HCT116 (cell line): ENCODE data around the gene MYO7A. TPM values are rescaled to one million over a fixed set of nuclear protein-coding genes. Genes with fewer than 3 reads are reported as not detected.

Experiments
- ATAC-seq: fragments of 200-7000 bp; cut with Tn5 transposase; 2 replicates; pipeline ENCODE4 v1.9.1; 2020; ENCODE audit warnings: mild to moderate bottlenecking, moderate library complexity
- BruUV-seq: library from RNA; stranded (reverse); fragments of 400-500 nt; replicated peaks from 2 replicates; lab custom pipeline; 2021; lab: Mats Ljungman, UMichigan
- CTCF ChIA-PET: fragments of 300-600 bp; sonication (Branson Sonifier 250); formaldehyde crosslinking; loops from one replicate; lab custom pipeline; 2021; ENCODE audit warnings: antibody characterized with exemption; lab: Charles Lee
- POLR2A ChIA-PET: fragments of 300-600, 350-600 bp; sonication (Branson Sonifier 250); formaldehyde crosslinking; loops from one replicate; lab custom pipeline; 2021; ENCODE audit warnings: antibody characterized with exemption; lab: Charles Lee
- RAD21 ChIA-PET, 2 experiments: fragments of 300-600 bp; sonication (Branson Sonifier 250); formaldehyde crosslinking; loops; one replicate each; lab custom pipeline; 2023; ENCODE audit warnings: low total read pairs in 2 of 2; ENCODE audit not compliant: uncharacterized antibody in 2 of 2, unreplicated experiment in 2 of 2, low non-redundant PET in 1 of 2; lab: Charles Lee
- DNase-seq: peaks from one replicate; pipeline ENCODE4 v3.0.0-alpha.2; 2010; ENCODE audit warnings: low read depth, low spot score
- H2AFZ ChIP-seq: fragments of 200-600 bp; shearing (Covaris generic), sonication (generic); 2 replicates; pipeline ENCODE4 v1.6.1; 2017; ENCODE audit warnings: low read depth, mixed run types, mixed read lengths, antibody characterized with exemption, low read length; ENCODE audit not compliant: poor library complexity, severe bottlenecking
- H3K27ac ChIP-seq: 2 replicates; pipeline ENCODE4 v1.5.1; 2012; ENCODE audit warnings: low read depth, low read length
- H3K27me3 ChIP-seq: fragments of 200-600 bp; sonication (generic); 2 replicates; pipeline ENCODE4 v1.6.1; 2016; ENCODE audit warnings: mixed run types, low read length, mixed read lengths; ENCODE audit not compliant: insufficient read depth
- H3K36me3 ChIP-seq, 2 experiments: fragments of 200-500 bp in 1 of 2; fragments of 200-600 bp in 1 of 2; sonication (Bioruptor generic) in 1 of 2; sonication (generic) in 1 of 2; 2 replicates each; pipeline versions ENCODE4 v1.5.1 to v1.6.1; 2014 to 2016; ENCODE audit warnings: low read length in 2 of 2, inconsistent platforms in 1 of 2, mixed read lengths in 1 of 2, mixed run types in 1 of 2; ENCODE audit not compliant: insufficient read depth in 2 of 2, control insufficient read depth in 1 of 2
- H3K4me1 ChIP-seq, 2 experiments: fragments of 200-600 bp in 1 of 2; sonication (generic) in 1 of 2; 2 replicates each; pipeline versions ENCODE4 v1.5.1 to v1.6.1; 2012 to 2017; ENCODE audit warnings: low read length in 2 of 2, inconsistent platforms in 1 of 2, mild to moderate bottlenecking in 1 of 2, mixed read lengths in 1 of 2, mixed run types in 1 of 2, moderate library complexity in 1 of 2; ENCODE audit not compliant: insufficient read depth in 2 of 2, control insufficient read depth in 1 of 2
- H3K4me2 ChIP-seq: fragments of 200-600 bp; sonication (generic); 2 replicates; pipeline ENCODE4 v1.6.1; 2017; ENCODE audit warnings: mixed run types, low read length, mixed read lengths
- H3K4me3 ChIP-seq, 2 experiments: fragments of 200-600 bp in 1 of 2; sonication (generic) in 1 of 2; replicated peaks in 1 of 2; 2 replicates each; pipeline ENCODE4 v1.5.1; 2011 to 2016; ENCODE audit warnings: low read length in 2 of 2, control low read depth in 1 of 2, low read depth in 1 of 2, mild to moderate bottlenecking in 1 of 2, mixed read lengths in 1 of 2, mixed run types in 1 of 2
- H3K79me2 ChIP-seq: fragments of 200-600 bp; sonication (generic); 2 replicates; pipeline ENCODE4 v1.6.1; 2017; ENCODE audit warnings: mild to moderate bottlenecking, mixed run types, low read length, moderate library complexity, mixed read lengths; ENCODE audit not compliant: insufficient read depth
- H3K9ac ChIP-seq: fragments of 200-600 bp; sonication (generic); 2 replicates; pipeline ENCODE4 v1.6.1; 2016; ENCODE audit warnings: low read length, mixed read lengths
- H3K9me2 ChIP-seq: fragments of 200-600 bp; sonication (generic), shearing (Covaris generic); 2 replicates; pipeline ENCODE4 v1.6.1; 2017; ENCODE audit warnings: mixed run types, mild to moderate bottlenecking, moderate library complexity; ENCODE audit not compliant: insufficient read depth
- H3K9me3 ChIP-seq, 2 experiments: fragments of 200-500 bp in 1 of 2; fragments of 200-600 bp in 1 of 2; sonication (Bioruptor generic) in 1 of 2; sonication (generic) in 1 of 2; 2 replicates each; pipeline ENCODE4 v1.6.1; 2014 to 2017; ENCODE audit warnings: low read length in 2 of 2, mixed read lengths in 2 of 2, inconsistent platforms in 1 of 2, low read depth in 1 of 2, mild to moderate bottlenecking in 1 of 2, mixed run types in 1 of 2, moderate library complexity in 1 of 2; ENCODE audit not compliant: control insufficient read depth in 1 of 2, insufficient read depth in 1 of 2
- H4K20me1 ChIP-seq: fragments of 200-600 bp; sonication (generic), shearing (Covaris generic); 2 replicates; pipeline ENCODE4 v1.6.1; 2017; ENCODE audit warnings: mixed run types, mild to moderate bottlenecking, moderate library complexity; ENCODE audit not compliant: insufficient read depth
- EGR1 ChIP-seq: IDR thresholded peaks from 2 replicates; pipeline ENCODE4 v1.6.1; 2012; ENCODE audit warnings: low read depth
- ELF1 ChIP-seq: IDR thresholded peaks from 2 replicates; pipeline ENCODE4 v1.6.1; 2012; ENCODE audit warnings: low read depth, borderline replicate concordance
- EZH2 ChIP-seq: fragments of 200-600 bp; sonication (generic); IDR thresholded peaks from 2 replicates; pipeline ENCODE4 v1.6.1; 2017; ENCODE audit warnings: antibody characterized with exemption, mixed run types
- JUND ChIP-seq: IDR thresholded peaks from 2 replicates; pipeline ENCODE4 v1.6.1; 2012
- RAD21 ChIP-seq: IDR thresholded peaks from 2 replicates; pipeline ENCODE4 v1.6.1; 2012; ENCODE audit warnings: low read depth, mild to moderate bottlenecking
- TCF7L2 ChIP-seq: IDR thresholded peaks from 2 replicates; pipeline ENCODE4 v1.7.0; 2011; ENCODE audit warnings: borderline replicate concordance, inconsistent platforms; ENCODE audit not compliant: insufficient read depth, insufficient read length; ENCODE audit errors: extremely low read depth
- ZFX ChIP-seq: fragments of 450-650 bp; IDR thresholded peaks from 2 replicates; pipeline ENCODE4 v1.6.1; 2017
- intact Hi-C: fragments of 100-400 bp; cut with micrococcal nuclease; formaldehyde crosslinking; loops from 2 replicates; pipeline ENCODE4 v1.10.0; 2022
- total RNA-seq: library from RNA; stranded (reverse); gene quantifications from one replicate; pipeline ENCODE4 v1.2.1, GENCODE V29; 2021; ENCODE audit not compliant: unreplicated experiment

MYO7A gene
- total RNA-seq, 1 experiment from 2014 or later = 1.8 TPM

DNA sequence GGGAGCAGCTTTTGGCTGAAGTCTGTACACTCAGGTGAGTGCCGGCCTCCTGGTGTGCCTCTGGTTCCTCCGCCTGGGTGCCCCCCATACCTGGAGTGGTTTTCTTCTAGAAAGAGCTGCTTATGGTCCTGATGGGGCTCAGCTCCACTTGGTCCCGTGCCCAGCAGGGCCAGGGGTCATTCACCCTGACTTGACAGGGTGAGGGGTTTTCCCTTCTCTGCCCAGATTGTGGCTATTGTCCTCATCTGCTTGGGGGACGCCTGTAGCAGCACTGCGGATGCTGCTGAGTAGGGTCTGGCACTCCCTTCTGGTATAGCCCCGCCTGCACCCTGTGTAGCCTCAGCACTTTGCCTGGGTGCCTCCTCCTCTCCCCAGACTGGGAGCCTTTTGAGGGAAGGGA, 17.2 kb upstream of the MYO7A start:
- no peak overlapping the region for H3K4me3 ChIP-seq
- DNase-seq (no peak), ATAC-seq (no peak)
- intact Hi-C loops = no loop called here
- RAD21 ChIA-PET = interaction anchor here in 1 of 2 experiments (1.1 kb wide), 1 partner anchor 64 kb away, joined by 3 read pairs; no protein-coding TSS in a partner anchor
- POLR2A ChIA-PET = no interaction called here
- BruUV-seq = no TSS peak
- no peak overlapping the region; the same call in 1 of the 2 replicates for H3K27ac ChIP-seq
- no peaks in the 10 kb centered on the region for H3K36me3 ChIP-seq
- peaks cover 46 to 68% of the 10 kb centered on the region in 2 experiments for H3K4me1 ChIP-seq
- CTCF ChIA-PET = interaction anchor here (1.5 to 1.6 kb wide), 3 partner anchors 10 to 19 kb away, joined by 4 to 6 read pairs (median 4); no protein-coding TSS in a partner anchor
- no peaks in the 10 kb centered on the region for H3K27me3 ChIP-seq
- peak overlapping the region; percentile 73; the same call in 1 of the 2 replicates for H3K4me2 ChIP-seq
- H3K79me2 ChIP-seq = no peaks in the 10 kb centered on the region
- no peaks in the 10 kb centered on the region for H4K20me1 ChIP-seq
- no peaks in the 10 kb centered on the region for H3K9me2 ChIP-seq
- H3K9ac ChIP-seq = no peak overlapping the region
- no peak for TF ChIP-seq RAD21
- TF ChIP-seq JUND = no peak
- no peak for TF ChIP-seq EZH2
- TF ChIP-seq TCF7L2 = no peak
- H2AFZ ChIP-seq = no peak overlapping the region
- no peaks in the 10 kb centered on the region for H3K9me3 ChIP-seq

GRCh38 chr11:77111277-77111676, 16.8 kb upstream of the MYO7A start:
- Histone ChIP-seq H3K4me3 (no peak overlapping the region), H3K27me3 (no peaks in the 10 kb centered on the region), H2AFZ (no peak overlapping the region), H3K9ac (no peak overlapping the region), H4K20me1 (no peaks in the 10 kb centered on the region), H3K4me2 (no peak overlapping the region), H3K9me3 (no peaks in the 10 kb centered on the region), H3K27ac (no peak overlapping the region), H3K36me3 (no peaks in the 10 kb centered on the region), H3K4me1 (peaks cover 44 to 64% of the 10 kb centered on the region in 2 experiments), H3K79me2 (no peaks in the 10 kb centered on the region), H3K9me2 (no peaks in the 10 kb centered on the region)
- ChIA-PET CTCF (interaction anchor here (0.6 to 1.6 kb wide), 3 partner anchors 10 to 1244 kb away, joined by 4 to 6 read pairs (median 4); no protein-coding TSS in a partner anchor), POLR2A (no interaction called here), RAD21 (interaction anchor here in 1 of 2 experiments (0.7 kb wide), 1 partner anchor 20 kb away, joined by 3 read pairs; no protein-coding TSS in a partner anchor)
- ATAC-seq = no peak
- intact Hi-C loops = no loop called here
- no TSS peak for BruUV-seq
- no peak for DNase-seq
- TF ChIP-seq ELF1 = no peak
- TF ChIP-seq ZFX = no peak
- TF ChIP-seq EGR1 = no peak
- TF ChIP-seq TCF7L2 = no peak
- TF ChIP-seq, all 23 proteins: peak for 0
